GM21528 (cell line): ENCODE measurements around the gene TRPM4.
"Not testable (repeated sequence)": the region's sequence is repeated elsewhere in the genome, so short reads cannot be mapped to it uniquely, and the experiment has no call there.

Experiments used
- ATAC-seq: cut with Tn5 transposase; IDR thresholded peaks from one replicate; pipeline ENCODE4 v1.9.1; 2021; ENCODE audit warnings: mild to moderate bottlenecking, moderate library complexity; ENCODE audit not compliant: unreplicated experiment, low FRiP score

The TRPM4 gene

GRCh38 chr19:49157445-49158224 is at the start of gene TRPM4:
Gene TRPM4 (plus strand): TSS chr19:49157792. CDS start chr19:49157867, 75 bp downstream.
- no peak for ATAC-seq

- no peak for ATAC-seq
These were observed 48.5 kb upstream of the TRPM4 start for GRCh38 chr19:49109051-49109450.

- ATAC-seq: no peak
These were observed 47.9 kb upstream of the TRPM4 start for GRCh38 chr19:49109569-49110233.

- no peak for ATAC-seq
These were observed 47.0 kb upstream of the TRPM4 start for GRCh38 chr19:49110567-49110966.

- no peak for ATAC-seq
These were observed 46.2 kb upstream of the TRPM4 start for GRCh38 chr19:49111218-49111998.

- ATAC-seq: peak; percentile 32
These were observed 43.6 kb upstream of the TRPM4 start, which contains the start of gene LIN7B for GRCh38 chr19:49113762-49114629. Gene LIN7B (plus strand): TSS chr19:49114370. CDS start chr19:49114405, 35 bp downstream.

- peak; percentile 7 for ATAC-seq
These were observed 42.8 kb upstream of the TRPM4 start for GRCh38 chr19:49114630-49115363.

GRCh38 chr19:49116544-49116943 is 41.0 kb upstream of the TRPM4 start:
- ATAC-seq: no peak

- ATAC-seq: no peak
These were observed 39.7 kb upstream of the TRPM4 start for GRCh38 chr19:49117677-49118564.

GRCh38 chr19:49118565-49119410 is 38.8 kb upstream of the TRPM4 start, which contains the start of gene C19orf73:
Gene C19orf73 (minus strand): TSS chr19:49119143. CDS start chr19:49119022, 121 bp downstream.
- ATAC-seq: peak; percentile 64

- no peak for ATAC-seq
These were observed 37.9 kb upstream of the TRPM4 start, which contains the start of gene PPFIA3 for GRCh38 chr19:49119411-49120324. Gene PPFIA3 (plus strand): TSS chr19:49119544. CDS start chr19:49127874, 8,330 bp downstream.

GRCh38 chr19:49120325-49120683 is 37.3 kb upstream of the TRPM4 start:
- no peak for ATAC-seq

GRCh38 chr19:49120868-49121267 is 36.7 kb upstream of the TRPM4 start:
- no peak for ATAC-seq

GRCh38 chr19:49121841-49122240 is 35.8 kb upstream of the TRPM4 start:
- not testable (repeated sequence) for ATAC-seq

- ATAC-seq: not testable (repeated sequence)
These were observed 34.3 kb upstream of the TRPM4 start for GRCh38 chr19:49123285-49123684.

- no peak for ATAC-seq
These were observed 32.4 kb upstream of the TRPM4 start for GRCh38 chr19:49125025-49125731.
